ENCODE results near the gene ZNF579.

- TF ChIP-seq, protein P1, sequence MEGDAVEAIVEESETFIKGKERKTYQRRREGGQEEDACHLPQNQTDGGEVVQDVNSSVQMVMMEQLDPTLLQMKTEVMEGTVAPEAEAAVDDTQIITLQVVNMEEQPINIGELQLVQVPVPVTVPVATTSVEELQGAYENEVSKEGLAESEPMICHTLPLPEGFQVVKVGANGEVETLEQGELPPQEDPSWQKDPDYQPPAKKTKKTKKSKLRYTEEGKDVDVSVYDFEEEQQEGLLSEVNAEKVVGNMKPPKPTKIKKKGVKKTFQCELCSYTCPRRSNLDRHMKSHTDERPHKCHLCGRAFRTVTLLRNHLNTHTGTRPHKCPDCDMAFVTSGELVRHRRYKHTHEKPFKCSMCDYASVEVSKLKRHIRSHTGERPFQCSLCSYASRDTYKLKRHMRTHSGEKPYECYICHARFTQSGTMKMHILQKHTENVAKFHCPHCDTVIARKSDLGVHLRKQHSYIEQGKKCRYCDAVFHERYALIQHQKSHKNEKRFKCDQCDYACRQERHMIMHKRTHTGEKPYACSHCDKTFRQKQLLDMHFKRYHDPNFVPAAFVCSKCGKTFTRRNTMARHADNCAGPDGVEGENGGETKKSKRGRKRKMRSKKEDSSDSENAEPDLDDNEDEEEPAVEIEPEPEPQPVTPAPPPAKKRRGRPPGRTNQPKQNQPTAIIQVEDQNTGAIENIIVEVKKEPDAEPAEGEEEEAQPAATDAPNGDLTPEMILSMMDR (conservative IDR thresholded peaks at IDR 0.05; ENCODE audit: low read depth, low read length), result no peak
- TF ChIP-seq EZH2phosphoT487 (IDR thresholded peaks at IDR 0.05; ENCODE audit: borderline replicate concordance, low read length) (no peak), EZH2 (IDR thresholded peaks at IDR 0.05; ENCODE audit: low read length, unreplicated experiment) (no peak)
Measured at GRCh38 chr19:55566823-55567222, 13.8 kb downstream of the ZNF579 start.
